B cell (primary cell): Measurements from ENCODE around the gene PRSS56. TPM values are rescaled to one million over a fixed set of nuclear protein-coding genes. Genes with fewer than 3 reads are reported as not detected.

Experiments used
- ATAC-seq: fragments of 200-7000 bp; cut with Tn5 transposase; one replicate; pipeline ENCODE4 v1.10.0; 2021; ENCODE audit warnings: low read depth, mild to moderate bottlenecking, moderate number of reproducible peaks, moderate library complexity
- CTCF ChIA-PET: fragments of 350-600 bp; sonication (Branson Sonifier 250); formaldehyde crosslinking; loops from one replicate; lab custom pipeline; 2021; ENCODE audit warnings: antibody characterized with exemption, inconsistent platforms; lab: Charles Lee
- POLR2A ChIA-PET: fragments of 350-600 bp; sonication (Branson Sonifier 250); formaldehyde crosslinking; loops from one replicate; lab custom pipeline; 2021; ENCODE audit warnings: antibody characterized with exemption; lab: Charles Lee
- DNase-seq: peaks from one replicate; pipeline ENCODE4 v3.0.0; 2013
- H2AFZ ChIP-seq: 2 replicates; pipeline ENCODE4 v1.6.1; 2012; ENCODE audit warnings: mild to moderate bottlenecking, low read depth, low read length; ENCODE audit not compliant: insufficient read depth, poor library complexity, severe bottlenecking
- H3K27ac ChIP-seq, 2 donors: 1 replicate in 1 of 2; 2 replicates in 1 of 2; pipeline ENCODE4 v1.5.1; 2012 to 2013; ENCODE audit warnings: low read length in 2 of 2, mild to moderate bottlenecking in 2 of 2, moderate library complexity in 1 of 2
- H3K27me3 ChIP-seq, 4 experiments: fragments of 200-600 bp in 1 of 4; sonication (generic) in 1 of 4; replicated peaks in 1 of 4; 1 replicate in 2 of 4; 2 replicates in 2 of 4; pipeline versions ENCODE4 v1.6.1 to v1.7.0; 2013 to 2016; ENCODE audit warnings: low read length in 3 of 4, mild to moderate bottlenecking in 2 of 4, mixed read lengths in 1 of 4, moderate library complexity in 1 of 4; ENCODE audit not compliant: insufficient read depth in 4 of 4, control insufficient read depth in 3 of 4; ENCODE audit errors: control extremely low read depth in 1 of 4
- H3K36me3 ChIP-seq, 2 experiments: replicated peaks in 1 of 2; 1 replicate in 1 of 2; 2 replicates in 1 of 2; pipeline versions ENCODE4 v1.6.1 to v1.7.1; 2013; ENCODE audit warnings: low read length in 1 of 2; ENCODE audit not compliant: insufficient read depth in 2 of 2, control insufficient read depth in 1 of 2; ENCODE audit errors: control extremely low read depth in 1 of 2, extremely low read depth in 1 of 2
- H3K4me1 ChIP-seq, 2 donors: fragments of 200-600 bp in 1 of 2; sonication (generic) in 1 of 2; 1 replicate in 1 of 2; 2 replicates in 1 of 2; pipeline versions ENCODE4 v1.5.1 to v1.6.1; 2013 to 2017; ENCODE audit warnings: low read length in 2 of 2; ENCODE audit not compliant: control insufficient read depth in 2 of 2, insufficient read depth in 2 of 2
- H3K4me2 ChIP-seq: replicated peaks from 2 replicates; pipeline ENCODE3; 2012; ENCODE audit warnings: mild to moderate bottlenecking, low read depth, low read length; ENCODE audit not compliant: poor library complexity, severe bottlenecking
- H3K4me3 ChIP-seq, 5 experiments: fragments of 200-600 bp in 1 of 5; sonication (generic) in 1 of 5; 1 replicate in 3 of 5; 2 replicates in 2 of 5; pipeline versions ENCODE4 v1.5.1 to v1.7.0; 2011 to 2016; ENCODE audit warnings: low read length in 4 of 5, mild to moderate bottlenecking in 4 of 5, low read depth in 2 of 5, control low read depth in 1 of 5, moderate library complexity in 1 of 5; ENCODE audit not compliant: insufficient read depth in 1 of 5; ENCODE audit errors: control extremely low read depth in 1 of 5, extremely low read depth in 1 of 5
- H3K79me2 ChIP-seq: fragments of 200-600 bp; sonication (generic); one replicate; pipeline ENCODE4 v1.6.0; 2016; ENCODE audit warnings: low read length; ENCODE audit not compliant: control insufficient read depth, insufficient read depth
- H3K9ac ChIP-seq: fragments of 200-600 bp; sonication (generic); 2 replicates; pipeline ENCODE4 v1.6.1; 2017; ENCODE audit warnings: mild to moderate bottlenecking, low read length, moderate library complexity
- H3K9me3 ChIP-seq, 3 donors: one replicate each; pipeline versions ENCODE4 v1.6.1 to v1.7.1; 2013; ENCODE audit warnings: low read length in 2 of 3; ENCODE audit not compliant: control insufficient read depth in 2 of 3, insufficient read depth in 1 of 3; ENCODE audit errors: control extremely low read depth in 1 of 3
- H4K20me1 ChIP-seq: 2 replicates; pipeline ENCODE4 v1.6.0; 2012; ENCODE audit warnings: mild to moderate bottlenecking, low read length; ENCODE audit not compliant: insufficient read depth, control insufficient read depth, poor library complexity, severe bottlenecking
- H3K27ac Mint-ChIP-seq: one replicate; pipeline ENCODE4 v1.8.0; 2021; ENCODE audit warnings: mixed read lengths
- H3K27me3 Mint-ChIP-seq: one replicate; pipeline ENCODE4 v1.8.0; 2021; ENCODE audit warnings: mixed read lengths
- H3K4me1 Mint-ChIP-seq: one replicate; pipeline ENCODE4 v1.8.0; 2021; ENCODE audit warnings: mixed read lengths
- H3K4me3 Mint-ChIP-seq: one replicate; pipeline ENCODE4 v1.8.0; 2021; ENCODE audit warnings: mixed read lengths
- H3K9me3 Mint-ChIP-seq: one replicate; pipeline ENCODE4 v1.8.0; 2022; ENCODE audit warnings: mixed read lengths; ENCODE audit not compliant: insufficient read depth
- EZH2 ChIP-seq: IDR thresholded peaks from 2 replicates; pipeline ENCODE4 v1.6.1; 2012; ENCODE audit warnings: borderline replicate concordance, low read depth, mild to moderate bottlenecking, moderate library complexity, low read length; ENCODE audit not compliant: insufficient read depth, poor library complexity, severe bottlenecking
- WGBS: methylation state at CpG from one replicate; pipeline ENCODE4 v1.1.5; 2013; ENCODE audit warnings: missing lambda C conversion rate; ENCODE audit not compliant: insufficient coverage; 5-methylcytosine and 5-hydroxymethylcytosine counted together
- intact Hi-C: fragments of 100-400 bp; cut with micrococcal nuclease; formaldehyde crosslinking; loops from one replicate; pipeline ENCODE4 v1.10.0; 2022
- polyA plus RNA-seq: library from polyadenylated mRNA; depleted of rRNA; stranded (reverse); fragments of >200 nt; gene quantifications from 2 replicates; pipeline ENCODE4 v1.2.3, GENCODE V29; 2012
- total RNA-seq, 2 donors: library from RNA; stranded (reverse); fragments of 120-200 nt in 1 of 2; gene quantifications; 1 replicate in 1 of 2; 2 replicates in 1 of 2; pipeline versions ENCODE4 v1.2.3 to v1.2.4, GENCODE V29; 2013 to 2022
- TF ChIP-seq, protein P1 (sequence below): fragments of 200-600 bp; IDR thresholded peaks from one replicate; pipeline ENCODE4 v1.8.0; 2022; ENCODE audit warnings: antibody characterized with exemption, mild to moderate bottlenecking

PRSS56 gene
- total and polyA plus RNA-seq, 2 donors (not counting 1 experiment from before 2014, with no cell fraction given), result not detected

DNA sequence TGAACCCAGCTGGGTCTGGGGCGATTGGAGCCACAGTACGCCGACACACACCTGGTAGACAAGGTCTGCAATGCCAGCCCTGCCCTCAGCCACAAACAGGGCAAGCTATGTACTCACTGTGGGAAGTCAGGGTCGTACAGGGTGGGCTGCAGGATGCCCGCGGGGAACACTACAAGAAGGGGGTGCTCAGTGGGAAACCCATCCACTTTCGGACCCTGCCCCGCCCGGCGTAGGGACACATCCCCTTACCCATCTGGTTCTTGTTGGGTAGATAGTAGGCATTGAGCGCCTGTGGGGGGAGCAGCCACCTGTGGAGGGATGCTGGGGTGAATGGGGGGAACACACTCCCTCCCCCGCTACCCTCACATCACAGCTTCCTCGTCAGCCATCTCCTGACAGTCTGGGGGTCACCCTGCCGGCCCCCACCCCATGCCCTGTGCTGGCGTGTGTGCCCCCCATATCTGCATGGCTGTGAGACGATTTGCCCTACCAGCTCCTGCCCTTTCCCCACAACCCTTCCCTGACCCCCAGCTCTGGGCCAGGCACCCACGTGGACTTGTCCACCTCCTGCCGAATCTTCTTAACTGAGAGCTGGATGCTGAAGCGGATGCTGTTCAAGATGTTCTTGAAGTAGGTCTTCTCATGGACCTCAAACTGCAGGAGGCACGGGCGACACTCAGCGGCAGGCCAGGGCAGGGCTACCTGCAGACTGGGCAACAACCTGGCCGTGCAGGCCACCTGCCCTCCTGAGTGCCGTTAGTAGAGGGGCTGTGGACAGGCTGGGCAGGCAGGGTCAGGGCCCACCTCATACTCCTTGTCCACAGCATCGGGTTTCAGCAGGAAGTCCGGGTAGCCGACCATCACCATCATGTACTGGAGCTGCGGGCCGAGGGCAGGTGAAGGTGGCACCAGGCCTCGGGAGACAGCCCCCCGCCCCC lies 37.6 kb upstream of the PRSS56 start:
- ATAC-seq (no peak), DNase-seq (no peak)
- no peaks in the 10 kb centered on the region for H3K9me3 Mint-ChIP-seq
- H3K4me1 ChIP-seq, result peaks cover 7 to 11% of the 10 kb centered on the region in 2 donors
- H3K9ac ChIP-seq, result no peak overlapping the region
- TF ChIP-seq, protein P1, sequence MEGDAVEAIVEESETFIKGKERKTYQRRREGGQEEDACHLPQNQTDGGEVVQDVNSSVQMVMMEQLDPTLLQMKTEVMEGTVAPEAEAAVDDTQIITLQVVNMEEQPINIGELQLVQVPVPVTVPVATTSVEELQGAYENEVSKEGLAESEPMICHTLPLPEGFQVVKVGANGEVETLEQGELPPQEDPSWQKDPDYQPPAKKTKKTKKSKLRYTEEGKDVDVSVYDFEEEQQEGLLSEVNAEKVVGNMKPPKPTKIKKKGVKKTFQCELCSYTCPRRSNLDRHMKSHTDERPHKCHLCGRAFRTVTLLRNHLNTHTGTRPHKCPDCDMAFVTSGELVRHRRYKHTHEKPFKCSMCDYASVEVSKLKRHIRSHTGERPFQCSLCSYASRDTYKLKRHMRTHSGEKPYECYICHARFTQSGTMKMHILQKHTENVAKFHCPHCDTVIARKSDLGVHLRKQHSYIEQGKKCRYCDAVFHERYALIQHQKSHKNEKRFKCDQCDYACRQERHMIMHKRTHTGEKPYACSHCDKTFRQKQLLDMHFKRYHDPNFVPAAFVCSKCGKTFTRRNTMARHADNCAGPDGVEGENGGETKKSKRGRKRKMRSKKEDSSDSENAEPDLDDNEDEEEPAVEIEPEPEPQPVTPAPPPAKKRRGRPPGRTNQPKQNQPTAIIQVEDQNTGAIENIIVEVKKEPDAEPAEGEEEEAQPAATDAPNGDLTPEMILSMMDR, result no peak
- no peak for TF ChIP-seq EZH2
- 87% methylated on average over 16 of the region's 31 CpGs for WGBS
- no peak overlapping the region for H2AFZ ChIP-seq
- H3K4me3 Mint-ChIP-seq, result no peak overlapping the region
- H4K20me1 ChIP-seq, result no peaks in the 10 kb centered on the region
- H3K4me1 Mint-ChIP-seq, result peaks cover 5% of the 10 kb centered on the region
- no peaks in the 10 kb centered on the region for H3K36me3 ChIP-seq
- intact Hi-C loops, result no loop called here
- ChIA-PET CTCF (no interaction called here), POLR2A (no interaction called here)
- H3K27me3 Mint-ChIP-seq, result peaks cover 19% of the 10 kb centered on the region
- H3K4me2 ChIP-seq, result no peak overlapping the region
- no peaks in the 10 kb centered on the region for H3K79me2 ChIP-seq
- peaks cover 0 to 19% (median 2%) of the 10 kb centered on the region in 4 experiments for H3K27me3 ChIP-seq
- H3K9me3 ChIP-seq, result no peaks in the 10 kb centered on the region
- H3K4me3 ChIP-seq, result no peak overlapping the region
- H3K27ac Mint-ChIP-seq, result no peak overlapping the region
- no peak overlapping the region for H3K27ac ChIP-seq

DNA sequence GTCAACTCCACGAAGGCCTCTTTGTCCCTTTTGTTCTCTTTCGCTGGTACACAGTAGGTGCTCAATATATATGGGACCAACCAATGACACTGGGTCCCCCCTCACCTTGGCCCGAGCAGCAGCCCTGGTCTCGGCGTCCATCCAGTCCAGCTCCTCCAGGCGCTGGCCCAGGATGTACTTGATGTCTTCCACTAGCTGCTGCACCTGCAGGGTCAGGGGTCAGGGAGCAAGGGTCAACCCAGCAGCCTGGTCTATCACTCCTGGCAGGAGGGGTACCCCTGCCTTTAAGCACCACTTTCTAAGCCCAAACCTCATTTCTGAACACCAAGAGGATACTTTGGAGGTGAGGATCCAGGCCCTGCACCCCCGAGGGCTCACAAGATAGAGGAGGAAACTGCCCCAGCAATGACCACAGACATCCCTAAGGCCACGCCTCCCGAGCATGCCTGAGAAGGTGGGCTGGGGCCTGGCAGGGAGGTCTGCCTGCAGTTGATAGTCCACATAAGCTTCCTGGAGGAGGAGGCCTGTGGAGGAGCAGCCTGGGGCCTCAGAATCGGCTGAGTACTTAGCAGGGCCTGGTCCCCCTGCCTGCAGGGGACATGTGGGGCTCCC lies 36.8 kb upstream of the PRSS56 start:
- DNase-seq (no peak), ATAC-seq (no peak)
- Histone ChIP-seq H3K9me3 (no peaks in the 10 kb centered on the region), H3K36me3 (no peaks in the 10 kb centered on the region), H3K4me1 (peaks cover 7 to 11% of the 10 kb centered on the region in 2 donors), H2AFZ (no peak overlapping the region), H3K4me2 (no peak overlapping the region), H3K9ac (no peak overlapping the region), H4K20me1 (no peaks in the 10 kb centered on the region), H3K79me2 (no peaks in the 10 kb centered on the region), H3K27me3 (peaks cover 0 to 22% (median 2%) of the 10 kb centered on the region in 4 experiments), H3K27ac (no peak overlapping the region), H3K4me3 (no peak overlapping the region)
- ChIA-PET POLR2A (no interaction called here), CTCF (no interaction called here)
- Mint-ChIP-seq H3K27me3 (peaks cover 17% of the 10 kb centered on the region), H3K9me3 (no peaks in the 10 kb centered on the region), H3K4me3 (no peak overlapping the region), H3K27ac (no peak overlapping the region), H3K4me1 (peaks cover 6% of the 10 kb centered on the region)
- 95% methylated on average over 8 of the region's 10 CpGs for WGBS
- no peak for TF ChIP-seq EZH2
- TF ChIP-seq, protein P1, result no peak
- intact Hi-C loops, result no loop called here
